Common myeloid progenitor, CD34-positive (primary cell): ENCODE measurements around the gene TBC1D22A.
A peak's percentile ranks its signal among the peaks of the same experiment; 100 is the strongest.

Experiments used
- CTCF ChIA-PET: fragments of 350-600 bp; sonication (Branson Sonifier 250); formaldehyde crosslinking; loops from one replicate; lab custom pipeline; 2021; ENCODE audit warnings: antibody characterized with exemption; lab: Charles Lee
- POLR2A ChIA-PET: fragments of 350-600 bp; sonication (Branson Sonifier 250); formaldehyde crosslinking; loops from one replicate; lab custom pipeline; 2021; ENCODE audit warnings: antibody characterized with exemption; lab: Charles Lee
- DNase-seq, 3 donors: peaks; one replicate each; pipeline versions ENCODE4 v3.0.0 to v3.0.0-alpha.2; 2013
- H3K27ac ChIP-seq, 2 experiments: 1 replicate in 1 of 2; 2 replicates in 1 of 2; pipeline ENCODE4 v1.7.0; 2013; ENCODE audit warnings: inconsistent platforms in 2 of 2, low read length in 2 of 2, mild to moderate bottlenecking in 2 of 2, low read depth in 1 of 2, moderate library complexity in 1 of 2; ENCODE audit not compliant: severe bottlenecking in 2 of 2, insufficient read depth in 1 of 2, poor library complexity in 1 of 2
- H3K27me3 ChIP-seq, 5 experiments: replicated peaks in 2 of 5; 1 replicate in 3 of 5; 2 replicates in 2 of 5; pipeline versions ENCODE4 v1.6.1 to v1.7.0; 2013; ENCODE audit warnings: low read length in 4 of 5, mild to moderate bottlenecking in 2 of 5, moderate library complexity in 2 of 5, inconsistent platforms in 1 of 5; ENCODE audit not compliant: insufficient read depth in 5 of 5, control insufficient read depth in 4 of 5
- H3K36me3 ChIP-seq, 4 experiments: 1 replicate in 2 of 4; 2 replicates in 2 of 4; pipeline versions ENCODE4 v1.6.1 to v1.7.0; 2013; ENCODE audit warnings: low read length in 3 of 4, control low read depth in 1 of 4, mild to moderate bottlenecking in 1 of 4; ENCODE audit not compliant: control insufficient read depth in 4 of 4, insufficient read depth in 4 of 4
- H3K4me1 ChIP-seq, 4 experiments: 1 replicate in 3 of 4; 2 replicates in 1 of 4; pipeline versions ENCODE4 v1.6.1 to v1.7.1; 2013; ENCODE audit warnings: low read length in 3 of 4, mild to moderate bottlenecking in 3 of 4, control low read depth in 1 of 4, inconsistent platforms in 1 of 4, moderate library complexity in 1 of 4; ENCODE audit not compliant: control insufficient read depth in 4 of 4, insufficient read depth in 4 of 4; ENCODE audit errors: control extremely low read depth in 1 of 4
- H3K4me3 ChIP-seq, 7 experiments: 1 replicate in 4 of 7; 2 replicates in 3 of 7; pipeline versions ENCODE4 v1.5.1 to v1.7.0; 2013; ENCODE audit warnings: mild to moderate bottlenecking in 7 of 7, low read length in 6 of 7, moderate library complexity in 6 of 7, inconsistent platforms in 2 of 7, low read depth in 2 of 7, control low read depth in 1 of 7; ENCODE audit not compliant: insufficient read depth in 4 of 7, control insufficient read depth in 1 of 7; ENCODE audit errors: extremely low read depth in 1 of 7
- H3K9me3 ChIP-seq, 5 experiments: 1 replicate in 4 of 5; 2 replicates in 1 of 5; pipeline versions ENCODE4 v1.6.1 to v1.7.1; 2013; ENCODE audit warnings: low read length in 4 of 5, mild to moderate bottlenecking in 2 of 5, inconsistent platforms in 1 of 5, low read depth in 1 of 5, moderate library complexity in 1 of 5; ENCODE audit not compliant: control insufficient read depth in 4 of 5, insufficient read depth in 2 of 5; ENCODE audit errors: control extremely low read depth in 1 of 5
- WGBS: methylation state at CpG from one replicate; pipeline ENCODE4 v1.1.5; 2013; ENCODE audit not compliant: insufficient coverage; 5-methylcytosine and 5-hydroxymethylcytosine counted together

Gene TBC1D22A

DNA sequence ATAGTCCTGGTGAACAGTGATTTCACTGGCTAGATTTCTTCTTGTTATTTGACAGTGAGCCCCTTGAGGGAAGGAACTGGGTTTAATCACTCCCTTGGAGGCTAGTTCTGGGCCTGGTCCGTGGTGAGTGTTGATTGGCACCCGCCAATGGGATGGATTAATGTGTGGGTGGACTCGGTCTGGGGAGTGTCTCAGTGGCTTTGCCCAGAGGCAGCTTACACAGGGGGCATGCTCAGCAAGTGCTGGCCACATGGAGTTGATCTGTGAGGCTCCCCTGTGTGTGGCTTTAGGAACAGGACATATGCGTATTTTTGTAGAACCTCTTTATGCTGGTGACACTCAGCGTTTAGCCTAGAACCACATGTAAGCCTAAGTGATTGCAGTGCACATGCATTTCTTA lies 106.9 kb downstream of the TBC1D22A start:
- peaks cover 6 to 36% (median 12%) of the 10 kb centered on the region in 4 experiments for H3K36me3 ChIP-seq
- H3K27ac ChIP-seq: no peak overlapping the region
- DNase-seq: no peak
- CTCF ChIA-PET: no interaction called here
- no peaks in the 10 kb centered on the region for H3K4me1 ChIP-seq
- H3K4me3 ChIP-seq: no peak overlapping the region
- no peaks in the 10 kb centered on the region for H3K27me3 ChIP-seq
- H3K9me3 ChIP-seq: peaks cover 10 to 70% (median 29%) of the 10 kb centered on the region in 5 experiments
- POLR2A ChIA-PET: no interaction called here
- 100% methylated on average over 3 of the region's 5 CpGs for WGBS

DNA sequence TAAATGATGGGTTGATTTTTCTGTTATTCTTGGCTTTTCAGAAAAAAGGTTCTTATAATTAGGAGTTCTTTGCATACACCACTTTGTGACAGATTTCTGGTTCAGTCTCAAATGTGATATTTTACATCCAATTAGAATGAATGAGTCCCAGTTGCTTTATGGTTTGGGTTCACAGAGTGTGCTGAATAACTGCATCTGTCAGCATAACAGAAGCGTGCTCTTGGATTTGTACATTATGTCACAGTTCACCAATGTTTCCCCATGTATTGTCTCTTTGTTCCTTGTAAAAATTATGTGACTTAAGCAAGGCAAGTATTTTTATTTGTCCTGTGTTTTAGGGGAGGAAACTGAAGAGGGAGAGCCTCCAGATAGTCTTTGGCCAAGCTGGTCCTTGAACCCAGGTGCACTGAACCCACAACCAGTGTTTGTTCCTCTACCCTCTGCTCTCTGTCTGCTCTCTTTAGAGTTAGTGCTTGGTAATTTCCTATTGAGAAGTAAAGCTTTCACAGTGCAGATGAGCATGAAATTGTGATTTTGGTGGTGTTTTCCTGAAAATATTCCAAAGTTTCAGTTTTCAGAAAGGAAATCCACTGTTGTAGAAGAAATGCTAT lies 107.5 kb downstream of the TBC1D22A start:
- H3K9me3 ChIP-seq: peaks cover 10 to 64% (median 26%) of the 10 kb centered on the region in 5 experiments
- ChIA-PET CTCF (no interaction called here), POLR2A (no interaction called here)
- H3K27ac ChIP-seq: no peak overlapping the region
- DNase-seq: no peak
- no peaks in the 10 kb centered on the region for H3K4me1 ChIP-seq
- peak overlapping the region in 1 of 7 experiments; percentile 20 for H3K4me3 ChIP-seq
- WGBS: 100% methylated on average over 1 of the region's 1 CpG
- H3K27me3 ChIP-seq: no peaks in the 10 kb centered on the region
- H3K36me3 ChIP-seq: peaks cover 6 to 30% (median 10%) of the 10 kb centered on the region in 4 experiments

DNA sequence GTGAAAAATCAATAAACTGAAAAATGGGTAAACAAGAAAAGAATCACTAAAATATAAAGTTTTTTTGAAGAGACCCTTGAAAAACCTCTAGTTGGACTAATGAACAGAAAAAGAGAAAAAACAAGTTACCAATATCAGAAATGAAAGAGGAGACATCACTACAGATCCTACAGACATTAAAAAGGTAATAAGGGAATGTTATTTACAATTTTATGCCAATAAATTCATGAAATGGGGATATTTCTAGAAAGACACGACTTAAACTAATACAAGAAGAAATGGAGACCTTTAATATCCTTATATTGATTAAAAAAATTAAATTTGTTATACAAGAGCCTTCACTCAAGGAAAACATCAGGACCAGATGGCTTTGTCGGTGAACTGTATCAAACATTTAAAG lies 109.4 kb downstream of the TBC1D22A start:
- WGBS: no CpG with 5 or more reads among the region's 2 CpGs
- Histone ChIP-seq H3K27me3 (no peaks in the 10 kb centered on the region), H3K4me1 (no peaks in the 10 kb centered on the region), H3K9me3 (peaks cover 10 to 53% (median 21%) of the 10 kb centered on the region in 5 experiments), H3K4me3 (no peak overlapping the region), H3K36me3 (peaks cover 5 to 25% (median 7%) of the 10 kb centered on the region in 4 experiments), H3K27ac (no peak overlapping the region)
- CTCF ChIA-PET: no interaction called here
- peak in 2 of 3 donors; percentile 9 to 21 for DNase-seq
- POLR2A ChIA-PET: no interaction called here

DNA sequence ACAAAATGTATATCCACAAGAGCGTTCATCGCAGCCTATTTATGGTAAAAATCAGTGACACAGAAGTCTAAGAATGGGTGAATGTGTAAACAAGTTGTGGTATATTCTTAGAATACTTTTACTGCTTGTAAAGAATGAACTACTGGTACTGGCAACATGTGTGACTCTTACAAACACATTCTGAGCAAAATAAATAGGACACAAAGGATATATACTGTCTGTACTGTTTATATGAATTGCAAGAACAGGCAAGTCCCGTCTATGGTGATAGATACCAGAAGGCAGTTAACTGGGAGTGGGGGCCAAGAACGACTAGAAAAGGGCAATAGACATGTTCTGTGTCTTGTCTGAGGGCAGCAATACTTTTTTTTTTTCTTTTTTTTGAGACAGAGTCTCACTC lies 112.6 kb downstream of the TBC1D22A start:
- H3K4me1 ChIP-seq: no peaks in the 10 kb centered on the region
- peaks cover 8 to 32% (median 10%) of the 10 kb centered on the region in 5 experiments for H3K9me3 ChIP-seq
- ChIA-PET POLR2A (no interaction called here), CTCF (no interaction called here)
- no peak overlapping the region for H3K27ac ChIP-seq
- peaks cover 0 to 10% (median 4%) of the 10 kb centered on the region in 4 experiments for H3K36me3 ChIP-seq
- no peak for DNase-seq
- H3K4me3 ChIP-seq: no peak overlapping the region
- WGBS: 88% methylated on average over 2 of the region's 4 CpGs
- no peaks in the 10 kb centered on the region for H3K27me3 ChIP-seq

DNA sequence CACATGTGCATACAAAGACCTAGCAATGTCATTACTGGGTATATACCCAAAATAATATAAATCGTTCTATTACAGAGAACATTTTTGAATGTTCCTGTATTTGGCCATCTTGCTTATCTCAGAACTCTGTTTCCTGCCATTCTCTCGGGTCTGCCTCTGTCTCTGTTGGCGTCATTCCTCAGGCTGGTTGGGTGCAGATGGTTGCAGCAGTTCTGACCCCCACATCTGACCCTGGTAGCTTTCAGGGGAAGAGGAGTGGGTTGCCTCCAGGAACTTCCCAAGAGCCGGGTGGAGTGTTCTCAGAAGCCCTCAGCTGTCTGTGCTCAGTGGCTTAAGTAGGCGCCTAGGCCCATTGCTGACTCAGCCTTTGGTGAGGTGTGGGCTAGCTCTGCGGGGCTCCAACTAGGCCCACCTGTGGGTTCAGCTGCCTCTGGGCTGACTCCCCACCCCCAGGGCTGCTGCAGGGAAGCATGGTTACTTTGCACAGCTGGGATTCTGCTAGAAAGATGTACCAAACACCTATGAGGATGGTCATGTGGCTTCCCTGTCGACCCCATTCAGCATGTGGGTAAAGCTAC lies 114.0 kb downstream of the TBC1D22A start:
- POLR2A ChIA-PET: no interaction called here
- no peak overlapping the region for H3K4me3 ChIP-seq
- no peak overlapping the region for H3K27ac ChIP-seq
- peaks cover 4 to 19% (median 6%) of the 10 kb centered on the region in 5 experiments for H3K9me3 ChIP-seq
- 89% methylated on average over 4 of the region's 7 CpGs for WGBS
- H3K4me1 ChIP-seq: no peaks in the 10 kb centered on the region
- CTCF ChIA-PET: no interaction called here
- DNase-seq: no peak
- H3K27me3 ChIP-seq: no peaks in the 10 kb centered on the region
- H3K36me3 ChIP-seq: peaks cover 0 to 2% (median 0%) of the 10 kb centered on the region in 4 experiments

DNA sequence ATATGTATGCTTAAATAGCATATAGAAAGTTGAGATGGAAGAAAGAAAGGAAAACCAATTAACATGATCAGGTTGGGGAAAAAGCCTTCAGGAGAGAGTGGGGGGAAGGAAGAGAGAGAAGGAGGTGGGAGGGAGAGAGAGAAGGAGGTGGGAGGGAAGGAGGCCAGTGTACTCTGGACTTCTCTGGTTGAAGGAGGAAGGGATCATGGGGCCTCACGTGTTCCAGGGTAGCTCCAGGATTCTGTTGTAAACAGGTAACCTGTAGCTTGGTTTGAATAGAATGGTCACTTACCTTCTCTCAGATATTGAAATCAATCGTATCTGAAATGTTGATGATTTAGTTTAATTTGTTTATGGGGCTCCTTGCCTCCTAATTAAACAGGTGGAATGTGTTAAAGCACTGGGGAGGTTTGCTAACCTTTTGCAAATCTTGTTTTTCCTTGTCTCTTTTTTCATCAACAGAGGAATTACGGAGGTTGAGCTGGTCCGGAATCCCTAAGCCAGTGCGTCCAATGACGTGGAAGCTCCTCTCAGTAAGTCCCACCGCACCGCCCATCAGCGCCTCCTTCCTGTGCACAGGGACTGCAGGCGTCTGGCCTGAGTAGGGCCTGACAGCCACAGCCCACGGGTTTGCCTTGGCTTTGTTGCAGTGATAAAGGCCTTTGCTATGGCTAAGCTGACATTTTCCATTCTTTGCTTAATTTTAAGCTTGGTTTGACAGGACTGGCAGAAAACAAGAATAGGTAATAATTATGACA lies 115.9 kb downstream of the TBC1D22A start:
- ChIA-PET POLR2A (no interaction called here), CTCF (no interaction called here)
- no peak for DNase-seq
- no peaks in the 10 kb centered on the region for H3K4me1 ChIP-seq
- H3K4me3 ChIP-seq: no peak overlapping the region
- H3K27ac ChIP-seq: no peak overlapping the region
- WGBS: 91% methylated on average over 10 of the region's 11 CpGs
- H3K36me3 ChIP-seq: peaks cover 0 to 3% (median 0%) of the 10 kb centered on the region in 4 experiments
- no peaks in the 10 kb centered on the region for H3K27me3 ChIP-seq
- H3K9me3 ChIP-seq: peaks cover 0 to 2% (median 0%) of the 10 kb centered on the region in 5 experiments

DNA sequence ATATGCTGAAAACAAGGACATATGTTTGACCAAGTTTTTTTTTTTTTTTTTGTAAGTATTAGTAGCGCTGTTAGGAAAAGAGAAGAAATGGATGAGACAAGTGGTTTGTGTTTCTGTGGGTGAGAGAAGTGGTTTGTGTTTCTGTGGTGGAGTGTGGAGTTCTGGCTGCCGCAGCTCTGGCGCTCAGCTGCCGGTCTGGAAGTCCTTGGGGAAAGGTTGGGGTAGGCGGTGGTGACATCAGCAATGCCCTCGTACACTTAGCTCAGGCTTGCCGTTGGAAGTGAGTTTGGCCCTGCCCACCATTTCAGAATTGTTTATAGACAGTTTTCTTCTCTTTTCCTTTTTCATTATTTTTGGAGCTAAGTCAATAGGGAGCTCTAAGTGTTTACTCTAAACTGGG lies 116.6 kb downstream of the TBC1D22A start:
- WGBS: 85% methylated on average over 4 of the region's 7 CpGs
- no peaks in the 10 kb centered on the region for H3K27me3 ChIP-seq
- H3K4me3 ChIP-seq: no peak overlapping the region
- H3K4me1 ChIP-seq: no peaks in the 10 kb centered on the region
- no peak overlapping the region for H3K27ac ChIP-seq
- POLR2A ChIA-PET: no interaction called here
- no peak for DNase-seq
- CTCF ChIA-PET: interaction anchor here (1.4 kb wide), 1 partner anchor 12 kb away, joined by 3 read pairs; no protein-coding TSS in a partner anchor
- peaks cover 0 to 7% (median 3%) of the 10 kb centered on the region in 4 experiments for H3K36me3 ChIP-seq
- H3K9me3 ChIP-seq: peaks cover 0 to 2% (median 0%) of the 10 kb centered on the region in 5 experiments
